ENCODE data around the gene GOLGA8J. TPM values are rescaled to one million over a fixed set of nuclear protein-coding genes. Genes with fewer than 3 reads are reported as not detected.
"Not testable (repeated sequence)": the region's sequence is repeated elsewhere in the genome, so short reads cannot be mapped to it uniquely, and the experiment has no call there.

The GOLGA8J gene
- total RNA-seq, 2 experiments from 2014 or later: 0.34 TPM; not detected in 1

GRCh38 chr15:30055604-30056003, 27.2 kb upstream of the GOLGA8J start:
- H3K27ac Mint-ChIP-seq: no peak overlapping the region
- ATAC-seq (no peak), DNase-seq (no peak)
- ChIA-PET POLR2A (no interaction called here), CTCF (no interaction called here)
- peaks cover 5% of the 10 kb centered on the region for H3K27me3 Mint-ChIP-seq (ENCODE audit: low read depth)
- H3K4me1 Mint-ChIP-seq (ENCODE audit: low read depth): no peaks in the 10 kb centered on the region
- H3K36me3 Mint-ChIP-seq (ENCODE audit: low read depth): no peaks in the 10 kb centered on the region
- no peak overlapping the region for H3K4me3 Mint-ChIP-seq
- H3K9me3 Mint-ChIP-seq (ENCODE audit: insufficient read depth): no peaks in the 10 kb centered on the region

DNA sequence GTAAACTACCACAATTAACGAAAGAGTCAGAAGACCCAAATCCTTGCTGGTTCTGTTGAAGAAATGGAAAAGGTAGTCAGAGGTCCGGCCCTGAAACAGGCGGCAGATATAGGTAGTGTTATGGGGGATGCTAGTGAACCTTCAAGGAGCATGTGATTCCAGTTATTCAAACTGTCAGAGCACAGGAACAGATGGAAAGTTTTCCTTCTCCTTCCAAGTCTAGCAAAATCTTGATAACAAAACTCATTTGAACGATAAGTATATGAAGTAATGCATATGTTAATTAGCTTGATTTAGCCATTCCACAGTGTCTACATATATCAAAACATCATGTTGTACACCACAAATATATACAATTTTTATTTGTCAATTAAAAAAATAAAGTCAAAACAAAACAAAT, 26.6 kb upstream of the GOLGA8J start:
- DNase-seq (no peak), ATAC-seq (no peak)
- ChIA-PET POLR2A (no interaction called here), CTCF (no interaction called here)
- Mint-ChIP-seq H3K27ac (no peak overlapping the region), H3K36me3 (ENCODE audit: low read depth) (no peaks in the 10 kb centered on the region), H3K4me3 (no peak overlapping the region), H3K27me3 (ENCODE audit: low read depth) (peaks cover 5% of the 10 kb centered on the region), H3K4me1 (ENCODE audit: low read depth) (no peaks in the 10 kb centered on the region), H3K9me3 (ENCODE audit: insufficient read depth) (no peaks in the 10 kb centered on the region)

- ATAC-seq (no peak), DNase-seq (no peak)
- CTCF ChIA-PET: no interaction called here
- no peaks in the 10 kb centered on the region for H3K36me3 Mint-ChIP-seq (ENCODE audit: low read depth)
- no peak overlapping the region for H3K27ac Mint-ChIP-seq
- H3K4me1 Mint-ChIP-seq (ENCODE audit: low read depth): no peaks in the 10 kb centered on the region
- no peak overlapping the region for H3K4me3 Mint-ChIP-seq
- no peaks in the 10 kb centered on the region for H3K9me3 Mint-ChIP-seq (ENCODE audit: insufficient read depth)
- POLR2A ChIA-PET: no interaction called here
- no peaks in the 10 kb centered on the region for H3K27me3 Mint-ChIP-seq (ENCODE audit: low read depth)
Observed at GRCh38 chr15:30059771-30060170, 23.0 kb upstream of the GOLGA8J start.

- Mint-ChIP-seq H3K4me1 (ENCODE audit: low read depth) (no peaks in the 10 kb centered on the region), H3K9me3 (ENCODE audit: insufficient read depth) (no peaks in the 10 kb centered on the region), H3K27ac (no peak overlapping the region), H3K27me3 (ENCODE audit: low read depth) (no peaks in the 10 kb centered on the region), H3K4me3 (no peak overlapping the region), H3K36me3 (ENCODE audit: low read depth) (no peaks in the 10 kb centered on the region)
- ChIA-PET CTCF (no interaction called here), POLR2A (no interaction called here)
- DNase-seq (no peak), ATAC-seq (no peak)
Observed at GRCh38 chr15:30062881-30063280, 19.9 kb upstream of the GOLGA8J start.

DNA sequence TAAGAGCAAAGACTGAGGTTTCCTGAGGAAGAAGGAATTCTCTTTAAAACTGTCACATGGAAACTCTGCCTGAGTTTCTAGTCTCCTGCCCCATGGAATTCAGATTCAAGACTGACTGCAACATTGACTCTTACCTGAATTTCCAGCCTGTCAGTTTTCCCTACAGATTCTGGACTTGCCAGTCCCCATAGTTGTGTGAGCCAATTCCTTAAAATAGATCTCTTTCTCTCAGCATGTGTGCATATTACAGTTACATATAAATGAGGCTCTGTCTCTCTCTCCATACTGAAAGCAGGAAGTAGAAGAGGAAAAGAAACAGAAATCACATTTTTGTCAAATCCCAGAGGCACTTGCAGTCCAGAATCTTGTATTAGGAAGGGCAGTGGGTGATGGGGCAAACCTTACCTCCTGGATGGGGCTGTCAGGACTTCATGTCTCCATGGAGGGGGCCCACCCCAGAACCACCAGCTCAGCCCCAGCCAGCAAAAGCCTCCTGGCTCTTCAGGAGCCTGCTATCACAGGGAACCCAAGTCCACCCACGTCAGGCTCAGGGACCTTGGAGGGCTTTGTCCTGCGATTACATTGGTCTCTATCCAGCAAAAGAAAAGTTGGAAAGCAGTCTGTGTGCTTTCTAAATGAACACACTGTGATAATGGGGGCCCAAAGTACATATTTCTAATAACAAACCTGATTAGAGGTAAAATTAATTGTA, 18.8 kb upstream of the GOLGA8J start:
- ATAC-seq: no peak
- H3K4me1 Mint-ChIP-seq (ENCODE audit: low read depth): no peaks in the 10 kb centered on the region
- no peaks in the 10 kb centered on the region for H3K36me3 Mint-ChIP-seq (ENCODE audit: low read depth)
- H3K4me3 Mint-ChIP-seq: no peak overlapping the region
- H3K27me3 Mint-ChIP-seq (ENCODE audit: low read depth): no peaks in the 10 kb centered on the region
- no peak overlapping the region for H3K27ac Mint-ChIP-seq
- no peak for DNase-seq
- ChIA-PET POLR2A (no interaction called here), CTCF (no interaction called here)
- no peaks in the 10 kb centered on the region for H3K9me3 Mint-ChIP-seq (ENCODE audit: insufficient read depth)

DNA sequence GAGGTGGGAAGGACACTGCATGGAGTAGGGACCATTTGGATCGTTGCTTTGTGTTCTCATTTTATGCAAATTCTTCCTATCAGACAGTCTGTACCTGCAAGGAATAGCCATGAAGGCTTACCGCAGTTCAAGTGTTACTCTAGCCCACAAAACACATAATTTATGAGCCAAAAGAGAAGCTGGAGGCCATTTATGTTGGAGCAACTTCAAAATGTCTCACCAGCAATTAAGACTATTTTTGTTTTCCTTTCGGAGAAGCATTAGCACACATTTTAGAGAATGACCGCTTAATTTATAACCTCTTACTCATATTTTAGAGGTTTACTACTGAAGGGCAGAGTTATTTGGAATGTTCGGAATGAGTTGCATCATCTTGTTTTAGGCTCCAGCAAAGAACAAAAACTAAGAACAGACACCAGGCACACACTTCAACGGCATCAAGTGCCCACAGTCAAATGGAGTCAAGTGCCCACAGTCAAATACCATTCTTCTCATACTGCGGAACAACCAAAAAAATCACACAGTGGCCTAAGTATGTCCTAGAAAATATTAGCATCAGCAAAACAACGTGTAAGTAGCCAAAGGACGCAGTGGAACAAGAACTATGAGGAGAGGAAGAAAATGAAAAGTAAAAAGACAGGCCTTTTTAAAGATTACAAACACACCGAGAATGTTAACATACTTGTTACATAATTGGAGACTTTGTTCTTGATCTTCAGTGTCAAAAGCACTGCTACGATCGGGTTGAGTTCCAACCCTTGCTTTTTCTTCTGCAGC, 17.5 kb upstream of the GOLGA8J start:
- ATAC-seq (no peak), DNase-seq (no peak)
- H3K36me3 Mint-ChIP-seq (ENCODE audit: low read depth): no peaks in the 10 kb centered on the region
- H3K27ac Mint-ChIP-seq: no peak overlapping the region
- H3K9me3 Mint-ChIP-seq (ENCODE audit: insufficient read depth): no peaks in the 10 kb centered on the region
- H3K4me1 Mint-ChIP-seq (ENCODE audit: low read depth): no peaks in the 10 kb centered on the region
- no peaks in the 10 kb centered on the region for H3K27me3 Mint-ChIP-seq (ENCODE audit: low read depth)
- ChIA-PET CTCF (no interaction called here), POLR2A (no interaction called here)
- no peak overlapping the region for H3K4me3 Mint-ChIP-seq

DNA sequence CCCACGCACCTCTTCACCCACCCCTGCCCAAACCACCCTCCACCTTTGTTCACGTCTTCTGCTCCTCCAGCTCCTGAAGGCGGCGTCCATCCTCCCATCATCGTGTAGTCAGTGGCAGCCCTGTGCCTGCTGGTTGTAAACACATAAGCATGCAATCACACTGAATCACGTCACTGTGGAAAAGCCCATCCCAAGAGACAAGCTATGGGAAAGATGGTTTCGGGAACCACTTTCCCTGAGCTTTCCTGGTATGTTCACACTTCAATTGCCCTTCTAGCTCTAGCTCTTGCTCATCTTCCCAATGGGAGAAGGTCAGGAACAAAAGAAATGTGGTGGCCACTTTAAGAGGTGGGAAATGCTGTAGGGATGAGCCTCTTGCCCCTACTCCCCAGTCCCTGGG, 14.4 kb upstream of the GOLGA8J start:
- no peaks in the 10 kb centered on the region for H3K9me3 Mint-ChIP-seq (ENCODE audit: insufficient read depth)
- no peak overlapping the region for H3K4me3 Mint-ChIP-seq
- CTCF ChIA-PET: no interaction called here
- DNase-seq: no peak
- no peaks in the 10 kb centered on the region for H3K36me3 Mint-ChIP-seq (ENCODE audit: low read depth)
- POLR2A ChIA-PET: no interaction called here
- peaks cover 2% of the 10 kb centered on the region for H3K27me3 Mint-ChIP-seq (ENCODE audit: low read depth)
- ATAC-seq: no peak
- no peak overlapping the region for H3K27ac Mint-ChIP-seq
- H3K4me1 Mint-ChIP-seq (ENCODE audit: low read depth): no peaks in the 10 kb centered on the region

DNA sequence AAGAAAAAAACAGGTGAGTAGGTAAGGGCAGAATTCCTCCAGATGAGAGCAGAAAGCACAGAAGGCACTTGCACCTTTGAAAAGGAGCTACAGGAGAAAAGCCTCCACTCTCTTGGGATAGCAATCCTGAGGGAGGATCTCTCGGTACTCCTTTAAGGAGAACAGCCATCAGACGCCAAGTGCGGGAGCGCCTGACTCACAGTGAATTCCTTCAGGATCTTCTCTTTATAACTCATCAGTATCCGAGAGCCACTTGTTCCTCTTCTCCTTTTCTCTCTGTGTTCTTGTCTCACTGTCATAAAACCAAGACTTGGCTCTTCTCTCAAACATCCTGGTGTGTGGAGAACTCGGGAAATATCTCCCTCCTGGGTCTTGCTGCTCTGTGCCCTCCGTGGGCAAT, 10.1 kb upstream of the GOLGA8J start:
- ChIA-PET POLR2A (no interaction called here), CTCF (no interaction called here)
- Mint-ChIP-seq H3K4me1 (ENCODE audit: low read depth) (no peaks in the 10 kb centered on the region), H3K4me3 (no peak overlapping the region), H3K9me3 (ENCODE audit: insufficient read depth) (no peaks in the 10 kb centered on the region), H3K36me3 (ENCODE audit: low read depth) (no peaks in the 10 kb centered on the region), H3K27me3 (ENCODE audit: low read depth) (peaks cover 5% of the 10 kb centered on the region), H3K27ac (no peak overlapping the region)
- ATAC-seq: no peak
- no peak for DNase-seq

GRCh38 chr15:30073915-30074314, 8.8 kb upstream of the GOLGA8J start:
- no peaks in the 10 kb centered on the region for H3K4me1 Mint-ChIP-seq (ENCODE audit: low read depth)
- POLR2A ChIA-PET: no interaction called here
- H3K27me3 Mint-ChIP-seq (ENCODE audit: low read depth): peaks cover 5% of the 10 kb centered on the region
- ATAC-seq (no peak), DNase-seq (no peak)
- H3K4me3 Mint-ChIP-seq: no peak overlapping the region
- no peaks in the 10 kb centered on the region for H3K36me3 Mint-ChIP-seq (ENCODE audit: low read depth)
- H3K27ac Mint-ChIP-seq: no peak overlapping the region
- no peaks in the 10 kb centered on the region for H3K9me3 Mint-ChIP-seq (ENCODE audit: insufficient read depth)
- CTCF ChIA-PET: no interaction called here

DNA sequence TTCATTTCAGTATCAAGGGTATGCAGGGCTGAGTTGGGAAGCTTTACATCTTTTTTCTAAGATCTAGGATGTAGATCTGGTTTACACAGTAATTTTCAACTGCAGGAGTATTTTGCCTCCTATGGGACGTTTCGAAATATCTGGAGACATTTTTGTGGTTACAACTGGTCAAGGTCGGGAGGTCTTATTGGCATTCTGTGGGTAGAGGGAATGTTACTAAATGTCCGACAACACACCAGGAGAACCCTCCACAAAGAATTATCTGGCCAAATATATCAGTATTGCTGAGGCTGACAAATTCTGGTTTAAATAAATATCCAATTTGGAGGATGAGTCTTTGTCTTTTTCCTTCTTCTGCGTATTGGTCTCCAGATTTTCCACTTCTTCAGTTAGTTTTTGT, 1.9 kb upstream of the GOLGA8J start:
- H3K27ac Mint-ChIP-seq; H3K4me1 Mint-ChIP-seq (ENCODE audit: low read depth); ATAC-seq; H3K36me3 Mint-ChIP-seq (ENCODE audit: low read depth); H3K9me3 Mint-ChIP-seq (ENCODE audit: insufficient read depth); POLR2A ChIA-PET; H3K4me3 Mint-ChIP-seq; CTCF ChIA-PET; H3K27me3 Mint-ChIP-seq (ENCODE audit: low read depth); DNase-seq: not testable (repeated sequence)

- POLR2A ChIA-PET; H3K36me3 Mint-ChIP-seq (ENCODE audit: low read depth); H3K9me3 Mint-ChIP-seq (ENCODE audit: insufficient read depth); CTCF ChIA-PET; DNase-seq; H3K4me1 Mint-ChIP-seq (ENCODE audit: low read depth); H3K4me3 Mint-ChIP-seq; H3K27me3 Mint-ChIP-seq (ENCODE audit: low read depth); H3K27ac Mint-ChIP-seq: not testable (repeated sequence)
- ATAC-seq: peak; percentile 67
Observed at GRCh38 chr15:30097827-30098226, 15.1 kb downstream of the GOLGA8J start.

DNA sequence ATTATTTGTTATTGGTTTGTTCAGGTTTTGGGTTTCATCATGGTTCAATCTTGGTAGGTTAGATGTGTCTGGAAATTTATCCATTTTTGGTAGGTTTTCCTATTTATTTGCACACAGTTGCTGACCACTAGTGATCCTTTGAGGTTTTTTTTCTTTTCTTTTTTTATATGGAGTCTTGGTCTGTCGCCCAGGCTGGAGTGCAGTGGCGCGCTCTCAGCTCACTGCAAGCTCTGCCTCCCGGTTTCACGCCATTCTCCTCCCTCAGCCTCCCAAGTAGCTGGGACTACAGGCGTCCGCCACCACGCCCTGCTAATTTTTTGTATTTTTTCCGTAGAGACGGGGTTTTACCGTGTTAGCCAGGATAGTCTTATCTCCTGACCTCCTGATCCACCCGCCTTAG, 20.1 kb downstream of the GOLGA8J start:
- POLR2A ChIA-PET; H3K4me3 Mint-ChIP-seq; CTCF ChIA-PET; ATAC-seq; H3K27ac Mint-ChIP-seq; H3K4me1 Mint-ChIP-seq (ENCODE audit: low read depth); H3K27me3 Mint-ChIP-seq (ENCODE audit: low read depth); H3K9me3 Mint-ChIP-seq (ENCODE audit: insufficient read depth); DNase-seq; H3K36me3 Mint-ChIP-seq (ENCODE audit: low read depth): not testable (repeated sequence)

Measured in activated CD8-positive, alpha-beta T cell treated with anti-CD3 and anti-CD28 coated beads, Interleukin-2, amount 10 ng/mL, durations not matched to agents 7 days and 5 days (primary cell).